NCI-H748 (cell line): ENCODE measurements around the gene PNPLA2.

Experiments
- DNase-seq: peaks from one replicate; lab custom pipeline; 2025; ENCODE audit not compliant: unreplicated experiment; lab: John Stamatoyannopoulos, UW

PNPLA2 gene

DNA sequence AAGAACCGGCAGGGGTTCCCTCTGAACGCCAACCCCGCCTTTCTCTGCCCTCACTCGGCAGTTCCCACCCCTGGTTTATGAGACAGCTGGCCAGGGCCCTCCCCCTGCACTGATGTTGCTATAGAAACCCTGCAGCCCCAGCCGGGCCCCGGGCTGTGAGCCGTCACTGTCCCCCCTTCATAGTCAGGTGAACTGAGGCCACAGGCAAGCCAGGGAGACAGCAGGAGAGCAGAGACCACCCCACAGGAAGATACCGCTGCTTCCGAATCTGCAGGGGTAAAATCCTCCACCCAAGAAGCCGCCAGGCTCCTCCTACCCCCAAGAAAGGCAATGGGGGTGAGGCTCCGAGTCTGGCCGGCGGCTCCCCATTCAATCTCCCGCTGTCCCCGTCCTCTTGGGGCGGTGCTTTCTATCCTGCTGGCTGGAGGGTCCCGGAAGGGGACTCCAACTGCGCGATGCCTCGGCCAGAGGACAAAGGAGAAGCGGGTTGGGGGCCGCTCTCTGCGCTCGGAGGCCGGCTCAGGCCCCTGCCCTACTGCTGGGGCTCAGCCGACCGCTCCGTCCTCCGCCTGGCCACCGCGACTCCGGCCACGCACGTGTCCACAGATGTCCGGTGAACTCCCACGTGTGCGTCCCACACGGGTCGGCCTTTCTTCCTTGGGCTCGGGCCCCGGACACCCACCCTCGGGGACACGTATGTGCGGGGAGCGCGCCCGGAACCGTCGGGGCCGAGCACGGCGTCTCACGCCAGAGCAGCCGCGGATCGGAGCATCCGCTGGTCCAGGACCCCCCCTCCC, 21.2 kb upstream of the PNPLA2 start:
- DNase-seq, result peak; percentile 89

DNA sequence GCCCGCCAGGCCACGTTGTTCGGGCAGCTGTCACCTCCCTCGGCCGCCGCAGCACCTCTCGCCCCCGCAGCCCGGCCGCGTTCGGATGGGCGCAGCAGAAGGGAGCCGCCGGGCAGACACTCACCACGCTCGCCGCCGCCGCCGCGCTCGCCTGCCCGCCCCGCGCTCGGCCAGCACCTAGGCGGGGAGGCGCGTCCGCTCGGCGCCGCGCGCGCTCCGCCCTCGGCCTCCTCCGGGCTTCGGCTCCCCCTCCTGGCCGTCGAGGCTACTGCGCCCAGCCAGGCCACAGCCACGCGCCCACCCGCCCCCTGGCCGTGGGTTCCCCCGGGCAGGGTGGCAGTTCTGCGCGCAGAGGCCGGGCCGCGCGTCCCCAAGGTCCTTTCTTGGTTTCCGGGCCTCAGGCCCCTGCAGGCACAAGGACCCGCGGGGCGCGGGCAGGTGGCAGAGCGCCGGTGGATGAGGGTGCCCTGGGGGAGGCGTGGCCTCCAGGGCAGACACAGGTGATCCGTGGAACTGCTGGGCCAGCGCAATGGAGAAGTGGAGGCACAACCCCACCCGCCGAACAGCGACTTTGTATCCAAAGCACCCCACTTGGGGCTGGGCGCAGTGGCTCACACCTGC, 20.5 kb upstream of the PNPLA2 start, which contains the start of gene SLC25A22:
Gene SLC25A22 (minus strand): TSS at position 189 of the 621 bp plus-strand sequence. CDS start 3,275 bp downstream, outside the sequence.
- DNase-seq, result peak; percentile 85

DNA sequence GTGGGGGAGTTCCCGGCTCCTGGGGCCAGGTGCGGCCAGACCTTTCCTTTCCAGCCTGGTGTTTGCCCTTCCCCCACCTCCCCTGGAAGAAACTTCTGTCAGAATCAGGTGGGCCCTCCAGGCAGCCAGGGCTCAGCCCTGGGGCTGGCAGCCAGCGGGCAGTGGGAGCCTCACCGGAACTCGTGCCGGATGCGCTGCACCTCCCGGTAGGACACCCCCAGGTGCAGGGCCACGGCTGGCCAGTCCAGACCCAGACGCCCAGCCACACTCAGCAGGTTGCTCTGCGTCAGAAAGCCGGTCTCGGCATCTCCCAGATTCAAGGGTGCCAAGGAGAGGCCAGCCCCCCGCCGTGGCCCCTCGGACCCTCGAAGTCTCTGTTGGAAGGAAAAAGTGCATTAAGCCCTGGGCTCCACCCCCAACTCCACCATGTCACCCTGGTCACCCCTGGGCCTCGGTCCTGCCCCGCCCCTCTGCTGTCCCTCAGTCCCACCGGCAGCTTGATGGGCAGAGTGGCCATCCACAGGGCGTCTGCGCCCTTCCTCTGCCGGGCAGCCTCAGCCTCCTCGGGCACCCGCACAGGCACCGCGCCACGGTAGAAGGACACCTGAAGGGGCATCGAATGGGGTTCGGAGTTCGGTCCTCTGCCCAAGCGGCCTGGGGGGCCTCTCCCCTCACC, 18.9 kb upstream of the PNPLA2 start:
- DNase-seq, result no peak

DNA sequence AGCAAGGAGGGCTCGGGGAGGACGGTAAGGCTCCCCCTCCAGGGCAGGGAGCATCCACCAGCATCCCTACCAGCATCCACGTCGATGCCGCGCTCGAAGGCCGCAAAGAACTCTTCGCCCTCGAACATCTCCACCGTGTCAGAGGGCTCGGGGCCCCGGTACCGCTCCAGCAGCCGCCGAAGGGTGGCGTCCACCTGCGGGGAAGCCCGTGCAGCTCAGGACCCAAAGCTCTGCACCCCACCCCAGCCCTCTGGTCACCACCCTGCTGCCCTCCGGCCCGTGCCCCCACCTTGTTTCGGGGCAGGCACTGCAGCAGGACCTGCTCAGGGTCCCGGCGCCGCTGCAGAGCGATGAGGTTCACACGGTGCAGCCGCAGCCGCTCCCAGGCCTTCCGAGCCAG, 18.2 kb upstream of the PNPLA2 start:
- DNase-seq, result no peak

DNA sequence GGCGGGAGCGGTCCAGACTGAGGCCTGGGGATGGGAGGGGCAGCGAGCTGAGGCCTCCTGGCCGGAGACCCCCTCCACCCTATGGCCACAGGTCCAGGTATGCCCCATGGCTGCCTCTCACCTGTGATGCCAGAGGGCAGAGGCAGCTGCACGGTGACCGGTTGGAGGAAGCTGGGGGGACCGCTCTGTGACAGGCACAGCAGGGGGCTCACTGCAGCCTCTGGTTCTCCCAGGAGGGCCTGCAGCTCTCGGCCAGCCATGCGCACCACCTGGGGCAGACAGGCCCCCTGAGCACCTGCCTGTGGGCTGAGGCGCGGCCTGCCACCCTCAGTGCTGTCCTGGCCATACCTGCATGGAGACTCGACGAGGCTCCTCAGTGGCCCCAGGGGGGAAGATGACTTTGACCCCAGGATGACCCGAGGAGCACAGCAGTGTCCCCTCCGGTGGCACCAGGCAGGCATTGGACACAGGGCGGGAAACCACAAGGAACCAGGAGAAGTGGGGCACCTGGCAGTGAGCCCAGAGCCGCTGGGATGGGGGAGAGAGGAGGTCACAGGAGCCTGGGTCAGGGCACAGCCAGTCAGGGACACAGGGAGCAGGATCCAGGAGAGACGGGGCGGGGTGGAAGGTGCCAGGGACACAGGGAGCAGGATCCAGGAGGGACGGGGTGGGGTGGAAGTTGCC, 17.5 kb upstream of the PNPLA2 start:
- DNase-seq, result no peak

DNA sequence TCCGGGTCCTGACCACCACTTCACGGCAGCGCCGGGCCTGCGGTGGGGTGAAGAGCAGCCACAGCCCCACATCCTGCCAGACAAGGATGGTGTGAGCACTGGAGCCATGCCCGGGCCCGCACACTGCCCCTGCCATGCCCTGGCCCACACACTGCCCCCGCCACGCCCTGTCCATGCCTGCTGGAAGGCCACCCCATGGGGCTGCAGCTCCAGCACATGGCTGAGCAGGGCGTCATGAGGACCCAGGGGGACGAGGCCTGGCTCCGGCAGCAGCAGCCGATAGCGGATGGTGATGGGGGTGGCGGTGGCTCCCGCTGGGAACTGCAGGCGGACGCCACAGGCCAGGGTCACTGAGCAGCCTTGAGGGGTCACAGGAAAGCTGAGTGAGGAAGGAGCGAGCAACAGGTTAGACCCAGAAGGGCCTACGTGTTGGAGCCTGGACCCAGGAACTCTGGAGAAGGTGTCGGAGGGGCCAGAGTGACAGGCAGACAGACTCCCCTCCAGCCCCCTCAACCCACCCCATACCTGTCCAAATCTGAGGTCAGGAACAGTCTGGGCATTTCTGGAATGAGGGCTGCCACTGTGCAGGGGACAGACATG, 16.6 kb upstream of the PNPLA2 start:
- no peak for DNase-seq

DNA sequence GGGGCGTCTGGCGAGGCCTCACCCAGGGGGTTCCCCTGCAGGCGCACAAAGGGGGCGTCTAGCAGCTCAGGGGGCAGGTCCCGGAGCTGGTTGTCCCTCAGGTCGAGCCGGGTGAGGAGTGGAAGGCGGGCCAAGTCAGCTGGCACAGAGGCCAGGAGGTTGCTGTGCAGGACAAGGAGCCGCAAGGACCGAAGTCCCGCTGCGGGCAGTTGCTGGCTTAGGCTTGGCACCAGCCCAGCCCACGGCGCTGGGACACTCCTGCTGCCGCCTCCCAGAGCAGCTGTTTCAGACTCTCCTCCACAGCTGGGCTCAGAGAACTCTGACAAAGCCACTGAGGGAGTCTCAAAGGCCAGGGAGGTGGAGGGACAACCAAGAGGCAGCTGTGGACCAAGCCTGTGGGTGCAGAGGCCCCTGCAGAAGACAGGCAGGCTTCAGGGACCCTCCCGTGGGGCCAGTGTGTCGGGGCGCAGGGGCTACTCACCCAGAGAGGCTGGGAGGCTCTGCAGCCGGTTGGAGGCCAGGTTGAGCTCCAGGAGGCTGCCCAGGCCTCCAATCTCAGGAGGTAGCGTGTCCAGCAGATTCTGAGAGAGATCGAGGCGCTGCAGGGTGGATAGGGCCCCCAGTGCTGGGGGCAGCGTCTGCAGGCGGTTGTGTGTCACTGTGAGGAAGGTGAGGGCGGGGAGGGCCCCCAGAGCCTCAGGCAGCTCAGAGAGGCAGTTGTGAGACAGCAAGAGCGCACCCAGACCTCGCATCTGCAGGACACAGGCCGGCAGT, 15.8 kb upstream of the PNPLA2 start:
- no peak for DNase-seq

DNA sequence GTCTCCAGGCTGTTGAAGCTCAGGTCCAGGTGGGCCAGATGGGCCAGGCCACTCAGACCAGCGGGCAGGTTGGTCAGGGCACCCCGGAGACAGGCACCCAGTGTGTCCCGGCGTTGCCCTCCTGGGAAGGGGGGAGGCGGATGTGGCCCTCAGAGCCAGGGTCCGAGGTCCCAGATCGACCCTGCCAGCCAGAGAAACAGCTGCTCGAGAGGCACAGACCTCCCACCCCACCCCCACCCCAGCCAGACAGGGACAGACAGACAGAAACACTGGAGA, 15.3 kb upstream of the PNPLA2 start:
- DNase-seq, result no peak

DNA sequence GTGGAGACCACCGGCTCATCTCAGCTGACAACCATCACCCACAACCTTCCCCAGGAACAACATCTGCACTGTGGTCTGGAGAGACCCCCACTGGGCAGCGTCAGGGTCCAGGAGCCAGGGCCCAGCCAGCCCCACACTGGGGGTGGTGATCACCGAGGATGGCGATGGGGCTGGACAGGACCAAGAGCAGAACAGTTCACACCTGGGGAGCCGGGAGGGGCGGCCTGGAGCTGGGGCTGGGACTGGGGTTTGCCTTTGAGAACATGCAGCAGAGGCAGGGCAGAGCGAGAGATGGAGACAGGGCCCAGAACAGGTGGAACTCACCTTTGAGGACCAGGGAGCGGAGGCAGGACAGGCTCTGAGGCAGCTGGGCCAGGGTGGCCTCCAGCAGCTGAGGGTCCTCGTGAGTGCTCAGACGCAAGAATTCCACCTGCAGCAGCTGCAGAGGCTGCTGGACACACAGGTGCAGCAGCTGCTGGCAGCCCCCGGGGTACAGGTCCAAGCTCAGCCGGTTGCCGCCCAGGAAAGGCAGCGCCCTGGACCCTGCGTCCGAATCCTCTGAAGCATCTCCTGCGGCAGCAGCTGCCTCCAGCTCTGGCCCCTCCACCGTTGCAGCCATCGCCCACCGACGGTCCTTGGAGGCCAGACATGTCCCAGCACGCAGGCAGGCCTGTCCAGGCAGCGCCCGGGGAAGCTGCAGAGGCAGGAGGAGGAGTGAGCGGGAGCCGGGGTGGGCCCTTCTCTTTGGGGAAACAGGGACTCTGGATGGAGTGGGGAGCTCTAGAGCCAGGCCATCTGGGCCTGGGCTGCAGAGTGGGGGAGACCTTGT, 14.7 kb upstream of the PNPLA2 start:
- DNase-seq, result peak; percentile 78

DNA sequence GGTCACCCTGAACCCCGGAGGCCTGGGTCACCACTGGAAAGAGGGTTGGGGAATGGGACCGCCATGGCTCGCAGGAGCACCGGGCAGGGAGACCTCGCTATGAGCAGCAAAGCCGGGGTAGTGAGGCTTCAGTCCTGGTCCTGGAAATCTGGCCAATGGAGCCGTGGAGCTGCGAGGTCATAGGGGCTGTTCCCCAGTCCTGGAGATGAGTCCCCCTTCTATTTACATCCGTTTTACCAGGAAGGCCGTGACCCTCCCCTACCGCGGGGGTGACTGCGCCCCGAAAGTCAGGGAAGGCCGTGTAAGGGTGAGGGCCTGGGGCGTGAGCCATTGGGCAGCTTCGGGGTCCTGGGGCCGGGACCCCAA, 14.1 kb upstream of the PNPLA2 start:
- DNase-seq, result peak; percentile 59

DNA sequence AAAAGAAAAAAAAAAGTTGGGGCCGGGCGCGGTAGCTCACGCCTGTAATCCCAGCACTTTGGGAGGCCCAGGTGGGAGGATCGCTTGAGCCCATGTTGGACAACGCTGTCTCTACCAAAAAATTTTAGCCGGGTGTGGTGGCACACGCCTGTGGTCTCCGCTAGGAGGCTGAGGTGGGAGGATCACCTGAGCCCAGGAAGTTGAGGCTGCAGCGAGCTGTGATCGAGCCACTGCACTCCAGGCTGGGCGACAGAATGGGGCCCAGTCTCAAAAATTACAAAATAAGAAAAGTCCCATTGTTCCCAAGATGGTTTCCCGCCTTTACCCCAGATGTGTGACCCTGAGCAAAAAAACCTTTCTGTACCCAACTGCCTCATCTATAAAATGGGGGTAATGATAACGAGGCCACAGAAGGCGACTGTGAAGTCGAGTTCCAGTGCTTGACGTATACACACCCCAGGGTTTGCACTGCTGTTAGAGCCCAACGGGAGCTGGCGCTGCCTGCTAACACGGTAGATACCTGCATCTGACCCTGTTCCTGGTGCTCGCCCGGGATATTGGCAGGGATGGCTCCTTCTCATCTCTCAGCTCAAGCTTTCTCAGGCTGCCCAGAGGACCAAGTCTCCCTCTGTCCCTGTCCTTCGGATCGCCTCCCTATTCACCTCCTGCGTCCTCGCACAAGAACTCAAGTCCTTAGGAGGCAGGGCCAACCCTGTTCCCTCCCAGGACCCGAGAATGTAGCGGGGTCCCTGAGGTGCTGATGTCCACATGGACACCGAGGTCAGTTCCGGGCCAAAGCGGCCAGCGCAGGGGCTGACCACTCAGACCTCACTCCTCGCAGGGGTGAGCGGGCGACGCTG, 10.1 kb upstream of the PNPLA2 start:
- no peak for DNase-seq

DNA sequence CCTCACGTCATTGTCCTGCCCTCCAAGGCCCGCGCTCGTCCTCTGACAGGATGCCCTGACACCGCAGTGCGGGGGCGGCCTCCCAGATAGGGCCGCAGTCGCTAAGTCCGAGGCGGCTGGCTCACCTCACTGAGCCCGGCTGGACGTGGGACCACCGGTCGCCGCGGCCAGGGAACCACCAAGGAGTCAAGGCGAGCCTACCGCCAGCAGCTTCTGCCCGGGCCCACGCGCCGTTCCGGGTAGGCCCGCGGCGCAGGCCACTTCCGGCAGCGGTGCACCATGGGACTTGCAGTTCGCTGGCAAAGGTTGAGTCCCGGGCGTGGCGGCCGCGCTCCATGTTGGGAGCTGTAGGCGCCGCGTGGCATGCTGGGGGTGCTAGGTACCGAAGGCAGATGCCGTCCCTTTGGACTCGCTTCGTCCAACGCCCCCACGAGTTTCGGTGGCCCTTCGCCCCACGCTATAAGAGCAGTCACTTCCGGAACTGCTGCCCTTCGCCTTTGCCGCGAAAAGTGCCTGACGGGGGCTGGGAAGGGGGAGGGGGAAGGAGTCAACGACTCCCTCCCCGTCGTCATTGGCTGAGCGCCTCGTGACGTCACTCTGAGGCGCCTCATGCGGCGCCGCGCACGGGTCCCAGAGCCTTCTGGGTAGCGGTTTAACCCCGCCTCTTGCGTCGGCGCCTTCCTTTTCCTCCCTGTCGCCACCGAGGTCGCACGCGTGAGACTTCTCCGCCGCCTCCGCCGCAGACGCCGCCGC, 9.3 kb upstream of the PNPLA2 start, which contains the start of gene RPLP2:
Gene RPLP2 (plus strand): TSS at position 681 of the 753 bp plus-strand sequence. CDS start 268 bp downstream, outside the sequence.
- peak; percentile 98 for DNase-seq

DNA sequence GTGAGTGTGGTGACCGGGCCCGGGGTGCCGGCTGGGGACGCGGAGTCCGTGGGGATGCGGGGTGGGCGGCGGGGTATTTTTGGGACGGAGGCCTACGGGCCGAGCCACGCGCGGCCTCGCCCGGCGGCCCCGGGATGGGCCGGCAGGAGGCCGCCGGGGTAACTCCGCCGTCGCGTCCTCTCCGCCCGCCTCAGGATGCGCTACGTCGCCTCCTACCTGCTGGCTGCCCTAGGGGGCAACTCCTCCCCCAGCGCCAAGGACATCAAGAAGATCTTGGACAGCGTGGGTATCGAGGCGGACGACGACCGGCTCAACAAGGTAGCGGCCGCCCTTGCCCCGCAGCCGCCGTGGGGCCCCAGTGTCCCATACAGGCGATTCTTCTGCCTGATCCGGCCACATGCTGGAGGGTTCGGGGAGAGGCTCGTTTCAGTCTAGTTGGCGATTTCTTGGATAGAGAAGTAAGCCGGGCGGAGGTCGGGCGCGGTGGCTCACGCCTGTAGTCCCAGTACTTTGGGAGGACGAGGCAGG, 8.6 kb upstream of the PNPLA2 start:
- no peak for DNase-seq

DNA sequence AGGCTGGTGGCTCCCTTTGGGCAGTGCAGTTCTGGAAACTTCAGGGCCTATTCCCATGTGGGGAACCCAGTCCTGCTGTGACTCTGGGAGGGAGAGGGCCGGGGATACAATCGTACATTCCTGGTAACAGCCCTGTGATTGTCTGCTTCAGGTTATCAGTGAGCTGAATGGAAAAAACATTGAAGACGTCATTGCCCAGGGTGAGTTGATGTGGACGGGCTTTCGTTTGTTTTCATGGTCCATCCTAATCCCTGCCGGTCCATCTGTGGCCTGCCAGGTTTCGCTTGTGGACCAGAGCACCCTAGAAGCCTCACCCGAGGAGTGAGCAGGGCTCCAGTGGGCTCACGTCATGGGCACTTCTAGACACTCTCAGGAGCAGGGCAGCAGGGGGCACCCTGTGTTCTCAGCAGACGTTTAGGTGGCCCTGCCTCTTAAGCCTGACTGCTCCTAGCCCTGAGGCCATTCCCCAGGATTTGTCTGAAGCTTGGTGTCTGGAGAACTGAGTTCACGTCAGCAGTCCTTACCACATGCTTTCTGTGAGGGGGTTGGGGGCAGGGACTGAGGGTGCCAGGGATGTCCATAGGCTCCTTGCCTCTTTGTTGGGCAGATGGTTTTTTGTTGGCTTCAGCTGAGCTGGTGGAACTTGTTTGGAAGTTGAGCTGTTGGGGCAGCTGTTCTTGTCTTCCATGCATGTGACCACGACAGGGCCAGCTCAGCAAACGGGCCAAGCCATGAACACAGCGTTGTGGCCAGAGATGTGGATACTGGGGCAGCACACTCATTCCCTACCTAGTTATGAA, 7.1 kb upstream of the PNPLA2 start:
- DNase-seq, result no peak

DNA sequence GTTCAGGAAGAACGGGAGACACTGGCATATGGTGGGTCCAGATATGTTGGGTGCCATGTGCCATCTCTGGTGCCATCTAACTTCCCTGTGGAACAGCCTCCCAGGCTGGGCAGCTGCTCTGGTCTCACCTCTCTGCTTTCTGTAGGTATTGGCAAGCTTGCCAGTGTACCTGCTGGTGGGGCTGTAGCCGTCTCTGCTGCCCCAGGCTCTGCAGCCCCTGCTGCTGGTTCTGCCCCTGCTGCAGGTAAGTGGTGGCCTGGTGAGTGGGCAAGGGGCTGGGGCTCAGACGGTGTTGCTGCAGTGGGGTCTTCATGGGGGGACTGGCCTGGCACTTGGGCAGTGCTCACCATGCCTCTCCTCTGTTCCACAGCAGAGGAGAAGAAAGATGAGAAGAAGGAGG, 6.3 kb upstream of the PNPLA2 start:
- DNase-seq, result no peak

DNA sequence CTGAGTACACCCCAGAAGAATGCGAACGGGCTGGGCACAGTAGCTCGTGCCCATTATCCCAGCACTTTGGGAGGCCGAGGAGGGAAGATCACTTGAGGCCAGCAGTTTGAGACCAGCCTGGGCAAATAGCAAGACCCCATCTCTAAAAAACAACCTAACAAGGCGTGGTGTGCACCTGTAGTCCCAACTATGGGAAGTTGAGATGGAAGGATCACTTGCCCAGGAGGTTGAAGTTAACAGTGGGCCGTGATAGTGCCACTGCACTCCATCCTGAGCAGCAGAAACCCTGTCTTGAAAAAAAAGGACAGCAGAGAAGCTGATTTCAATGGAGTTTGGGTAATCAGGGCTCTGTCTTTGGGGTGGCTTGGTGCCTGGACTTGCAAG, 5.7 kb upstream of the PNPLA2 start:
- DNase-seq, result no peak
